Measurements from ENCODE around the gene CPTP. TPM values are rescaled to one million over a fixed set of nuclear protein-coding genes. Genes with fewer than 3 reads are reported as not detected.

Gene CPTP
- total RNA-seq = 10 to 100 TPM; 10.4 to 42.7 (median 30.1) TPM

GRCh38 chr1:1324524-1325287 is at the start of gene CPTP, which contains the start of gene INTS11:
Gene CPTP (plus strand): TSS chr1:1324802. CDS start chr1:1326911, 2,109 bp downstream.
Gene INTS11 (minus strand): TSS chr1:1324660. CDS start chr1:1324608, 52 bp downstream.
- peak; percentile 94 for ATAC-seq
- H3K36me3 ChIP-seq = peaks cover 0 to 41% of the 10 kb centered on the region in 2 donors
- no peaks in the 10 kb centered on the region for H3K9me3 ChIP-seq
- H3K4me3 ChIP-seq = peak within 1 kb of the TSS; percentile 51 to 87
- no CpG with 5 or more reads among the region's 84 CpGs for WGBS, 2 donors (ENCODE audit: low coverage in 1 of 2)
- TF ChIP-seq CTCF (IDR thresholded peaks at IDR 0.05) (peak in 1 of 4 experiments; percentile 20), POLR2A (IDR thresholded peaks at IDR 0.05) (peak; percentile 56 to 75), POLR2AphosphoS5 (IDR thresholded peaks at IDR 0.05) (peak; percentile 87), EP300 (IDR thresholded peaks at IDR 0.05) (no peak)
- peaks cover 0 to 70% (median 40%) of the 10 kb centered on the region in 3 donors for H3K4me1 ChIP-seq
- peak within 1 kb of the TSS; percentile 51 to 92 (median 88) for H3K27ac ChIP-seq
- no peaks in the 10 kb centered on the region for H3K27me3 ChIP-seq

GRCh38 chr1:1274931-1275431 is 49.6 kb upstream of the CPTP start:
- ATAC-seq = no peak
- Histone ChIP-seq H3K27me3 (no peaks in the 10 kb centered on the region), H3K36me3 (peaks cover 0 to 4% of the 10 kb centered on the region in 2 donors), H3K27ac (peak overlapping the region in 2 of 4 donors; percentile 86 to 89), H3K4me3 (peak overlapping the region in 1 of 2 donors; percentile 99), H3K4me1 (peaks cover 6 to 44% (median 34%) of the 10 kb centered on the region in 3 donors), H3K9me3 (no peaks in the 10 kb centered on the region)
- TF ChIP-seq CTCF (IDR thresholded peaks at IDR 0.05) (no peak), EP300 (IDR thresholded peaks at IDR 0.05) (no peak), POLR2A (IDR thresholded peaks at IDR 0.05) (no peak), POLR2AphosphoS5 (IDR thresholded peaks at IDR 0.05) (no peak)
- no CpG with 5 or more reads among the region's 15 CpGs for WGBS, 2 donors (ENCODE audit: low coverage in 1 of 2)

- Histone ChIP-seq H3K36me3 (peaks cover 0 to 3% of the 10 kb centered on the region in 2 donors), H3K9me3 (no peaks in the 10 kb centered on the region), H3K27me3 (no peaks in the 10 kb centered on the region), H3K27ac (no peak overlapping the region), H3K4me3 (no peak overlapping the region), H3K4me1 (peaks cover 3 to 36% (median 26%) of the 10 kb centered on the region in 3 donors)
- ATAC-seq = no peak
- 64 to 80% methylated on average over 5 to 9 of the region's 9 CpGs for WGBS, 2 donors (ENCODE audit: low coverage in 1 of 2)
- TF ChIP-seq POLR2AphosphoS5 (IDR thresholded peaks at IDR 0.05) (no peak), EP300 (IDR thresholded peaks at IDR 0.05) (no peak), POLR2A (IDR thresholded peaks at IDR 0.05) (no peak), CTCF (IDR thresholded peaks at IDR 0.05) (no peak)
Observed at GRCh38 chr1:1275836-1276235, 48.8 kb upstream of the CPTP start.

- H3K4me1 ChIP-seq = peaks cover 0 to 14% (median 6%) of the 10 kb centered on the region in 3 donors
- no peak overlapping the region for H3K4me3 ChIP-seq
- H3K36me3 ChIP-seq = no peaks in the 10 kb centered on the region
- TF ChIP-seq CTCF (IDR thresholded peaks at IDR 0.05) = no peak
- no peak for TF ChIP-seq POLR2A (IDR thresholded peaks at IDR 0.05)
- TF ChIP-seq POLR2AphosphoS5 (IDR thresholded peaks at IDR 0.05) = no peak
- no peak for TF ChIP-seq EP300 (IDR thresholded peaks at IDR 0.05)
- ATAC-seq = no peak
- WGBS, 2 donors (ENCODE audit: low coverage in 1 of 2) = 90 to 100% methylated on average over 2 to 4 of the region's 13 CpGs
- no peaks in the 10 kb centered on the region for H3K9me3 ChIP-seq
- H3K27me3 ChIP-seq = peaks cover 8% of the 10 kb centered on the region
- no peak overlapping the region for H3K27ac ChIP-seq
Observed at GRCh38 chr1:1278620-1279019, 46.0 kb upstream of the CPTP start.
